H9 (cell line): ENCODE data around the gene ACOXL. TPM values are rescaled to one million over a fixed set of nuclear protein-coding genes. Genes with fewer than 3 reads are reported as not detected.
A peak's percentile ranks its signal among the peaks of the same experiment; 100 is the strongest.

Experiments used
- DNase-seq: peaks from one replicate; pipeline ENCODE4 v3.0.0-alpha.2; 2017
- H2AFZ ChIP-seq: one replicate; pipeline ENCODE4 v1.6.1; 2013; ENCODE audit warnings: mild to moderate bottlenecking, low read length, control low read depth, moderate library complexity
- H2AK5ac ChIP-seq: 2 replicates; pipeline ENCODE4 v1.6.1; 2013; ENCODE audit warnings: low read length, control low read depth, mixed read lengths; ENCODE audit not compliant: insufficient read length
- H2BK120ac ChIP-seq: one replicate; pipeline ENCODE4 v1.6.1; 2013; ENCODE audit warnings: low read depth, mild to moderate bottlenecking, low read length, control low read depth, inconsistent platforms; ENCODE audit not compliant: poor library complexity, severe bottlenecking
- H2BK12ac ChIP-seq: 2 replicates; pipeline ENCODE4 v1.6.1; 2013; ENCODE audit warnings: low read length, control low read depth, mixed read lengths, low read depth; ENCODE audit not compliant: insufficient read length
- H2BK15ac ChIP-seq: 2 replicates; pipeline ENCODE4 v1.6.1; 2013; ENCODE audit warnings: low read depth, low read length, control low read depth
- H2BK20ac ChIP-seq: one replicate; pipeline ENCODE4 v1.6.1; 2013; ENCODE audit warnings: low read depth, mild to moderate bottlenecking, low read length, control low read depth, inconsistent platforms; ENCODE audit not compliant: poor library complexity, severe bottlenecking
- H2BK5ac ChIP-seq: 2 replicates; pipeline ENCODE4 v1.6.1; 2013; ENCODE audit warnings: low read length, control low read depth, mixed read lengths; ENCODE audit not compliant: insufficient read length
- H3K14ac ChIP-seq: 2 replicates; pipeline ENCODE4 v1.6.1; 2013; ENCODE audit warnings: low read length, control low read depth; ENCODE audit not compliant: insufficient read depth
- H3K18ac ChIP-seq: 2 replicates; pipeline ENCODE4 v1.6.1; 2013; ENCODE audit warnings: low read depth, mild to moderate bottlenecking, mixed read lengths, low read length, control low read depth; ENCODE audit not compliant: insufficient read length
- H3K23ac ChIP-seq: 2 replicates; pipeline ENCODE4 v1.6.1; 2013; ENCODE audit warnings: low read length, control low read depth, mixed read lengths, low read depth; ENCODE audit not compliant: insufficient read length
- H3K23me2 ChIP-seq: 2 replicates; pipeline ENCODE4 v1.6.1; 2013; ENCODE audit warnings: low read depth, mild to moderate bottlenecking, mixed read lengths, low read length, control low read depth; ENCODE audit not compliant: insufficient read length, poor library complexity, severe bottlenecking
- H3K27ac ChIP-seq: 2 replicates; pipeline ENCODE4 v1.5.1; 2013; ENCODE audit warnings: low read length, control low read depth, mixed read lengths, low read depth; ENCODE audit not compliant: insufficient read length
- H3K27me3 ChIP-seq: 2 replicates; pipeline ENCODE4 v1.6.1; 2013; ENCODE audit warnings: low read length, control low read depth, inconsistent platforms; ENCODE audit not compliant: insufficient read depth
- H3K4ac ChIP-seq: 2 replicates; pipeline ENCODE4 v1.6.1; 2013; ENCODE audit warnings: low read depth, mild to moderate bottlenecking, control low read depth, inconsistent platforms, low read length, moderate library complexity
- H3K4me1 ChIP-seq: 2 replicates; pipeline ENCODE4 v1.6.1; 2013; ENCODE audit warnings: low read length, control low read depth, inconsistent platforms; ENCODE audit not compliant: insufficient read depth
- H3K4me2 ChIP-seq: 2 replicates; pipeline ENCODE4 v1.6.1; 2013; ENCODE audit warnings: low read length, control low read depth, mixed read lengths; ENCODE audit not compliant: insufficient read length, insufficient read depth
- H3K56ac ChIP-seq: 2 replicates; pipeline ENCODE4 v1.6.1; 2013; ENCODE audit warnings: low read depth, mild to moderate bottlenecking, mixed read lengths, low read length, control low read depth; ENCODE audit not compliant: insufficient read length
- H3K79me1 ChIP-seq: 2 replicates; pipeline ENCODE4 v1.6.1; 2013; ENCODE audit warnings: low read depth, mild to moderate bottlenecking, moderate library complexity, low read length, control low read depth, inconsistent platforms; ENCODE audit not compliant: insufficient read depth, poor library complexity, severe bottlenecking
- H3K79me2 ChIP-seq: 2 replicates; pipeline ENCODE4 v1.6.1; 2013; ENCODE audit warnings: low read length, control low read depth, inconsistent platforms; ENCODE audit not compliant: insufficient read depth
- H3K9ac ChIP-seq: 2 replicates; pipeline ENCODE4 v1.6.1; 2013; ENCODE audit warnings: low read length, control low read depth, mixed read lengths; ENCODE audit not compliant: insufficient read length; ENCODE audit errors: extremely low read depth
- H3K9me3 ChIP-seq: one replicate; pipeline ENCODE4 v1.6.1; 2013; ENCODE audit warnings: low read depth, low read length, inconsistent platforms; ENCODE audit not compliant: control insufficient read depth
- H3T11ph ChIP-seq: one replicate; pipeline ENCODE4 v1.6.1; 2013; ENCODE audit warnings: mild to moderate bottlenecking, low read length, control low read depth, inconsistent platforms
- H4K20me1 ChIP-seq: one replicate; pipeline ENCODE4 v1.6.1; 2013; ENCODE audit not compliant: control insufficient read depth, insufficient read length, insufficient read depth
- H4K5ac ChIP-seq: 2 replicates; pipeline ENCODE4 v1.6.1; 2013; ENCODE audit warnings: low read depth, mild to moderate bottlenecking, mixed read lengths, low read length, control low read depth; ENCODE audit not compliant: insufficient read length
- H4K8ac ChIP-seq: replicated peaks from 2 replicates; pipeline ENCODE4 v1.6.1; 2013; ENCODE audit warnings: low read length, control low read depth, mixed read lengths, low read depth; ENCODE audit not compliant: insufficient read length
- H4K91ac ChIP-seq: 2 replicates; pipeline ENCODE4 v1.6.1; 2013; ENCODE audit warnings: low read depth, mild to moderate bottlenecking, moderate library complexity, mixed read lengths, low read length, control low read depth; ENCODE audit not compliant: insufficient read length
- H3K27ac Mint-ChIP-seq, 3 experiments: 2 replicates in 2 of 3; 3 replicates in 1 of 3; pipeline ENCODE4 v1.8.0; 2020 to 2021; ENCODE audit warnings: mixed read lengths in 3 of 3, mild to moderate bottlenecking in 1 of 3, moderate library complexity in 1 of 3
- H3K27me3 Mint-ChIP-seq: 2 replicates; pipeline ENCODE4 v1.8.0; 2021; ENCODE audit warnings: low read depth, mild to moderate bottlenecking, moderate library complexity, mixed read lengths
- H3K36me3 Mint-ChIP-seq, 3 experiments: 2 replicates in 2 of 3; 3 replicates in 1 of 3; pipeline ENCODE4 v1.8.0; 2020 to 2021; ENCODE audit warnings: low read depth in 3 of 3, mixed read lengths in 3 of 3; ENCODE audit not compliant: insufficient read depth in 1 of 3
- H3K4me1 Mint-ChIP-seq, 2 experiments: 2 replicates each; pipeline ENCODE4 v1.8.0; 2020; ENCODE audit warnings: mixed read lengths in 2 of 2
- H3K4me3 Mint-ChIP-seq, 2 experiments: 2 replicates in 1 of 2; 3 replicates in 1 of 2; pipeline ENCODE4 v1.8.0; 2020 to 2021; ENCODE audit warnings: mild to moderate bottlenecking in 2 of 2, mixed read lengths in 2 of 2, moderate library complexity in 1 of 2
- H3K9me3 Mint-ChIP-seq, 2 experiments: 2 replicates in 1 of 2; 3 replicates in 1 of 2; pipeline ENCODE4 v1.8.0; 2020; ENCODE audit warnings: mild to moderate bottlenecking in 2 of 2, mixed read lengths in 2 of 2, moderate library complexity in 1 of 2
- CTCF ChIP-seq: fragments of 200-600 bp; sonication (generic); conservative IDR thresholded peaks from 3 replicates; pipeline ENCODE4 v1.8.0; 2021; ENCODE audit warnings: antibody characterized with exemption, mild to moderate bottlenecking
- WGBS: extraction: QIAGEN DNeasy Blood & Tissue Kit; methylation state at CpG from one replicate; pipeline ENCODE4 v1.1.7; 2013; ENCODE audit warnings: missing lambda C conversion rate, low lambda C conversion rate, mixed read lengths; ENCODE audit not compliant: insufficient read length; ENCODE audit errors: extremely low coverage; 5-methylcytosine and 5-hydroxymethylcytosine counted together
- total RNA-seq: library from RNA; stranded (reverse); gene quantifications from 2 replicates; pipeline ENCODE4 v1.2.1, GENCODE V29; 2021

The ACOXL gene
- total RNA-seq, 1 experiment from 2014 or later: 37.6 TPM

GRCh38 chr2:110771547-110772382 is 39.4 kb downstream of the ACOXL start:
- peak; percentile 53 for DNase-seq
- no peak overlapping the region for H2BK12ac ChIP-seq
- TF ChIP-seq CTCF: no peak
- no peak overlapping the region for H3K23ac ChIP-seq
- Mint-ChIP-seq H3K4me3 (peak overlapping the region in 1 of 2 experiments; percentile 52; a peak in 2 of 5 replicates), H3K27me3 (no peaks in the 10 kb centered on the region), H3K36me3 (peaks cover 3 to 21% (median 12%) of the 10 kb centered on the region in 3 experiments), H3K9me3 (no peaks in the 10 kb centered on the region), H3K27ac (peak overlapping the region; percentile 22 to 95 (median 44); a peak in 4 of 7 replicates), H3K4me1 (peaks cover 74 to 75% of the 10 kb centered on the region in 2 experiments)
- no peak overlapping the region for H2AFZ ChIP-seq
- no peaks in the 10 kb centered on the region for H3K27me3 ChIP-seq
- H2BK20ac ChIP-seq: no peak overlapping the region
- no peak overlapping the region for H3K56ac ChIP-seq
- H4K5ac ChIP-seq: no peak overlapping the region
- no peak overlapping the region for H3K9ac ChIP-seq
- no peak overlapping the region for H3K4ac ChIP-seq
- no peaks in the 10 kb centered on the region for H3K79me2 ChIP-seq
- H3K14ac ChIP-seq: no peak overlapping the region
- H3K27ac ChIP-seq: no peak overlapping the region
- no peak overlapping the region for H3K18ac ChIP-seq
- H3K79me1 ChIP-seq: peaks cover 3% of the 10 kb centered on the region
- H3K23me2 ChIP-seq: no peaks in the 10 kb centered on the region
- WGBS: no CpG with 5 or more reads among the region's 5 CpGs
- H4K20me1 ChIP-seq: no peaks in the 10 kb centered on the region
- H3K4me1 ChIP-seq: peaks cover 25% of the 10 kb centered on the region; the same call in 1 of the 2 replicates
- peak overlapping the region; percentile 11 for H3K4me2 ChIP-seq
- H4K8ac ChIP-seq: no peak overlapping the region
- H3K9me3 ChIP-seq: no peaks in the 10 kb centered on the region
- H3T11ph ChIP-seq: no peak overlapping the region
- H4K91ac ChIP-seq: no peak overlapping the region
- no peak overlapping the region for H2BK120ac ChIP-seq
- H2BK15ac ChIP-seq: no peak overlapping the region
- H2BK5ac ChIP-seq: no peak overlapping the region
- no peak overlapping the region for H2AK5ac ChIP-seq
